ENCODE data around the gene PWWP2B. TPM values are rescaled to one million over a fixed set of nuclear protein-coding genes. Genes with fewer than 3 reads are reported as not detected.

PWWP2B gene
- total and polyA plus RNA-seq, 2 of the 4 experiments (the other 2 are of a cell fraction), result 1.7 to 2.2 TPM

GRCh38 chr10:132376394-132376851 is 20.6 kb upstream of the PWWP2B start:
- H3K36me3 ChIP-seq (ENCODE audit: control insufficient read depth, insufficient read depth, low read length), result no peaks in the 10 kb centered on the region
- H3K9me1 ChIP-seq (ENCODE audit: insufficient read depth, low read length), result no peaks in the 10 kb centered on the region
- in situ Hi-C loops (cut with MboI; ENCODE audit: low sequenced_read_pairs), result no loop called here
- no peaks in the 10 kb centered on the region for H4K20me1 ChIP-seq (ENCODE audit: insufficient read depth, low read length)
- no peak overlapping the region for H3K14ac ChIP-seq (replicated peaks; ENCODE audit: low read depth, low read length)
- no peak overlapping the region for H2BK20ac ChIP-seq (ENCODE audit: low read depth, low read length)
- H2BK5ac ChIP-seq (ENCODE audit: low read depth, low read length, poor library complexity, severe bottlenecking), result no peak overlapping the region
- H3K56ac ChIP-seq (ENCODE audit: extremely low read depth, insufficient read depth, low read length), result no peak overlapping the region
- intact Hi-C loops (cut with micrococcal nuclease), result no loop called here
- ATAC-seq (ENCODE audit: low read depth), result no peak
- ChIA-PET POLR2A (ENCODE audit: unreplicated experiment) (interaction anchor here (0.7 kb wide), 1 partner anchor 375 kb away, joined by 3 read pairs; no protein-coding TSS in a partner anchor), CTCF (interaction anchor here (0.5 kb wide), 1 partner anchor 11 kb away, joined by 3 read pairs; no protein-coding TSS in a partner anchor)
- peaks cover under 1% of the 10 kb centered on the region; the same call in 1 of the 2 replicates for H3K9me3 ChIP-seq (ENCODE audit: control insufficient read depth, insufficient read depth, low read length)
- H2AK9ac ChIP-seq (replicated peaks; ENCODE audit: low read depth, low read length, poor library complexity), result no peak overlapping the region
- no peak overlapping the region for H4K91ac ChIP-seq (ENCODE audit: insufficient read depth, low read depth, low read length)
- BruUV-seq (replicated peaks), result no TSS peak
- dilution Hi-C loops (cut with HindIII; ENCODE audit: low sequenced_read_pairs, unreplicated experiment), result no loop called here
- H3K23ac ChIP-seq (ENCODE audit: low read depth, low read length), result no peak overlapping the region
- no peaks in the 10 kb centered on the region for H3K4me1 ChIP-seq (ENCODE audit: control insufficient read depth, insufficient read depth, low read length)
- no peak overlapping the region for H2AFZ ChIP-seq (replicated peaks; ENCODE audit: low read length, poor library complexity)
- no peak overlapping the region for H2BK120ac ChIP-seq (ENCODE audit: low read depth, low read length)
- H4K5ac ChIP-seq (ENCODE audit: low read depth, low read length), result no peak overlapping the region
- no peak overlapping the region for H3K9ac ChIP-seq (ENCODE audit: low read depth, low read length)
- 62% methylated on average over 9 of the region's 15 CpGs; no CpG with 5 or more reads in 1 of the 2 experiments for WGBS, 2 experiments (ENCODE audit: extremely low coverage in 2 of 2, insufficient read length in 1 of 2)
- no peak overlapping the region for H2BK15ac ChIP-seq (ENCODE audit: low read depth, low read length)
- H3K79me1 ChIP-seq (ENCODE audit: low read depth in 1 of 2, low read length in 2 of 2), result no peaks in the 10 kb centered on the region
- H3K4ac ChIP-seq (ENCODE audit: low read depth, low read length), result no peak overlapping the region
- no peak for DNase-seq
- H3K18ac ChIP-seq (ENCODE audit: low read depth, low read length), result no peak overlapping the region
- TF ChIP-seq CHD1 (IDR thresholded peaks at IDR 0.05; ENCODE audit: low read depth, low read length), result no peak
- TF ChIP-seq FOS (IDR thresholded peaks at IDR 0.05; ENCODE audit: low read depth, low read length), result no peak
- no peak for TF ChIP-seq RFX5 (IDR thresholded peaks at IDR 0.05; ENCODE audit: low read depth, low read length)
- TF ChIP-seq MAFK (IDR thresholded peaks at IDR 0.05; ENCODE audit: low read depth, low read length), result no peak
- TF ChIP-seq ELK1 (IDR thresholded peaks at IDR 0.05; ENCODE audit: borderline replicate concordance, low read depth, low read length), result no peak
- no peak for TF ChIP-seq MXI1 (IDR thresholded peaks at IDR 0.05; ENCODE audit: borderline replicate concordance, low read depth, low read length)
- no peak for TF ChIP-seq BHLHE40 (IDR thresholded peaks at IDR 0.05; ENCODE audit: low read depth, low read length)
- no peak for TF ChIP-seq CEBPB (IDR thresholded peaks at IDR 0.05; ENCODE audit: low read depth, low read length)
- no peak for TF ChIP-seq MAZ (IDR thresholded peaks at IDR 0.05; ENCODE audit: borderline replicate concordance, low read depth, low read length)
- TF ChIP-seq NFE2L2 (IDR thresholded peaks at IDR 0.05; ENCODE audit: low read depth, low read length), result no peak
- TF ChIP-seq USF2 (IDR thresholded peaks at IDR 0.05; ENCODE audit: low read depth, low read length), result no peak
- no peak for TF ChIP-seq RAD21 (IDR thresholded peaks at IDR 0.05; ENCODE audit: low read length)
- no peak for TF ChIP-seq RCOR1 (IDR thresholded peaks at IDR 0.05; ENCODE audit: insufficient replicate concordance, low read length)
- no peak for TF ChIP-seq SMC3 (IDR thresholded peaks at IDR 0.05; ENCODE audit: low read depth, low read length)
- no peak for TF ChIP-seq CTCF (conservative IDR thresholded peaks at IDR 0.05; ENCODE audit: low read depth, low read length)
- TF ChIP-seq POLR2A (IDR thresholded peaks at IDR 0.05; ENCODE audit: low read depth, low read length), result no peak
- H3K27ac ChIP-seq (ENCODE audit: insufficient read depth, low read length), result no peak overlapping the region
- H3K27me3 ChIP-seq (ENCODE audit: control insufficient read depth, insufficient read depth, low read length), result no peaks in the 10 kb centered on the region
- no peak overlapping the region for H3K4me2 ChIP-seq (ENCODE audit: low read depth, low read length)
- H4K8ac ChIP-seq (ENCODE audit: low read depth in 2 of 2, low read length in 2 of 2), result no peak overlapping the region
- no peak overlapping the region for H3K4me3 ChIP-seq (ENCODE audit: insufficient read depth, low read depth, low read length)
- H2AK5ac ChIP-seq (ENCODE audit: low read depth, low read length), result no peak overlapping the region

Data from IMR-90 (cell line).